ENCODE measurements around the gene MRPS17.
A peak's percentile ranks its signal among the peaks of the same experiment; 100 is the strongest.
"Not testable (repeated sequence)": the region's sequence is repeated elsewhere in the genome, so short reads cannot be mapped to it uniquely, and the experiment has no call there.

MRPS17 gene

DNA sequence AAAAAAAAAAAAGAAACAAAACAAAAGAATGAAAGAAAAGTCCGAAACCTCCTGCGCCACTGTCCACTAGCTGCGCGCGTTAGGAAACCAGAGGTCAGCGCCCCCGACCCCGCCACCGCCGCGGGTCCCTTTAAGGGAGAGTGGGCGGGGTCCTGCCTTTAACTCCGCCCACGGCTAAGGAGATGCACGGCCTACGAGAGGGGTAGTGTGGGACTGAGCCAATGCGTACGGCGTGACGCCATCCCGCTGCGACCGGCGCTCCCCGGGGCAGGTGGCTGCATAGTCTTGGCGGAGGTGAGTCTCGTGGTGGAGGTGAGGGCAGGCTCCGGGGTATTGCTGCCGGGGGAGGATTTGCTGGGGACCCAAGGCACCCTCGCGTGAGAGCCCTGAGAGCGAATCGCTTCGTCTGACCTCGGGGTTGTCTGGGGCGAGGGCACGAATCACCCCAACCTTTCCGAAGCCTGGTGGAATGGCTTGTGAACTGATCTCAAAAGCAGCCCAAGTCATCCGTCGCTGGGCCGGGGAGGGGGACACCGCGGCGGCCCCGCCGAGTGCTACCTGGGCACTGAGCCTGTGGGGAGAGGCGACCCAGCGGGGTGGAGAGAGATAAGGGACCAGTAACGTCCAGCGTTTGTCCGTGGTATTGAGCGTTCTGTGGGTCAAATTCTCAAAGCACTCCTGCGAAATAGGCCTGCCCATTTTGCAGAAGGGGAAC is at the start of gene MRPS17:
MRPS17 (plus strand) TSS at position 241 of the 715 bp plus-strand sequence. CDS start 1,319 bp downstream, outside the sequence.
- DNase-seq = peak; percentile 84

DNA sequence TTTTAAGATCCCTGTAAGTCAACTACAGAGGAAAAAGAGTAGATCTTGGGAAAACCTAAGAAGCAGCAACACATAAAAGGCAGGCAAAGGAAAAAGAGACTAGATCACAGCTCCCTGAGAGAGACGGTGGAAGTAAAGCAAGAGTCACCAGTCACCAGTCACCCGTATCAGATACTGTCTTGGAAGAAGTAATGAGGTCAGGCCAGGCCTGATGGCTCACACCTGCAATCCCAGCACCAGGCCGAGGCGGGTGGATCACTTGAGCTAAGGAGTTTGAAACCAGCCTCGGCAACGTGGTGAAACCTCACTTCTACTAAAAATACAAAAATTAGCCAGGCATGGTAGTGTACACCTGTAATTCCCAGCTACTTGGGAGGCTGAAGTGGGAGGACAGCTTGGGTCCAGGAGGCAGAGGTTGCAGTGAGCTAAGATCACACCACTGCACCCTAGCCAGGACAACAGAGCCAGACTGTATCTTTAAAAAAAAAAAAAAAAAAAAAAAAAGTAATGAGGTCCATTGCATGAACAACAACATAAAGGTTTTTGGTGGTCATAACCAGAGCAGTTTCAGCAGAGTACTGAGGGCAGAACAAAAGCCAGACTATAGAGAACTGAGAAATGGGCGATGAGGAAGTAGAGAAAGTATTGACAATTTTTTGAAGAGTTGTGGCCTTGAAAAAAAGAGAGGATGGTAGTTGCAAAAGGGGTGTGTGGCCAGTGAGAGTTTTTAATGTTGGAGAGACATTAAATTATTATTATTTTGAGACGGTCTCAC is 47.5 kb upstream of the MRPS17 start:
- DNase-seq = no peak

DNA sequence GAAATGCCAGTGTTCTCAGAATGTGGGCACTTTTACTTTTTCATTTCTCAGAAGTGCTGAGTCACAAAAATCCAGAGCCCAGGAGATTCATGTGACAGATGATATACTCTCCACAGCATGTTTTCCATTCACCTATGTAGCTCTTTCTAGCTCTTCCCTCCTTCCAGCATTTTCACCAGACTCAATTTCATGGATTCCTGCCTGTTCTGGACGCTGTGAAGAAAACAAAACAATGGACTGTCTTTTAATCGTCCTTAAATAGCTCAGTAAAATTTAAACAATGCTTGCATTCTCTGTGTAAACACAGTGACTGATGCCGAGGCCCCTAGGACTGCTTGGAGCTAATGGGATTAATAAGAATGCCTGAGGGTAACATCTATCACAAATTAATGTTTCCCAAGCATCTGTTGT is 38.9 kb upstream of the MRPS17 start:
- no peak for DNase-seq

DNA sequence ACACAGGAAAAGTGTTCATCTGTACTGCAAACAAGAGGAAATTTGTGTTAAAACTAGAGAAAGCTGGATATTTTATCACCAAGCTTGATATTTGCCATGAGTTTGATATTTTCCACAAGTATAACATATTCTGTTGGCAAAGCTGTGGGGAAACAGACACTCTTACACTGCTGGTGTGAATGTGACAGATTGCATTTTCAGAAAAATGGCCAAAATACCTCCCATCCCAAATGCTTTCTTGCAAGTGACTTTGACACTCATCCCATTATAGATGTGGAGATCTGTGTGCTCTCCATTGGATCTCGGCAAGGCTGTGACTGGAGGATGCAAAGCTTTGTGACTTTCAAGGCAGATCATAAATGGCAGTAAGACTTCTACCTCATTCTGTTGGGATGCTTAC is 33.9 kb upstream of the MRPS17 start:
- no peak for DNase-seq

DNA sequence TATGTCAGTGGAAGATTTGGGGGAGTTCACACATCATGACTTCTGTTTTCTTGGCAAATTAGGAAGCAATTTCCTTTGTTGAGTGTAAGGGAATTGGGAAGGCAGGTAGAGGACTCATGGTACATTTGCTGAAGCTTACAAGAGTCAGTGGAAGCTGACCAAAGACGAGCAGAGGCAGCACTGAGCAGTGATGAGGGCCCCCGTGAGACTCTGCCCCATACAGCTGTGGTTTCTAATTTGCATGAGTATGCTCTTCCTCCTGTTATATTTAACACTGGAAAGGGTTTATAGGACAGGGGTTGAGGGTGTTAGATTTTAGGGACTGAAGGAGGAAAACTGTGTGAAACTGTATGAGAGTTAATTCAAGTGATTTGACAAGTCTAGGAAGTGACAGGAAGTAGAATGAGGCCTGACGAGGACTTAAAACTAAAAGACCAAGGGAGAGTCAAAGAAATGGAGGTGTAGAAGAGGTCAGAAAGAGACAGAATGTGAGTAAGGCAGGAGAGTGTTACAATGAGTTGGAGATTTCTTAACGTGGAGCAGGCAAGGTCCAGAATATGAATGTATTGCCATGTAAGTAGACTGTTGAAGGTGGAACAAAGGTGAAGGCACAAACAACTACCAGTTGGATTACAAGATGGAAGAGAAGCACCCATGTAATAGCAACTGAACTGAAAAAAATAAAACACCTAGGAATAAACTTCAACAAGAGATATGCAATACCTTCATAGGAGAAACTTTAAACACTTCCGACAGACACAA is 23.5 kb upstream of the MRPS17 start:
- DNase-seq = no peak

DNA sequence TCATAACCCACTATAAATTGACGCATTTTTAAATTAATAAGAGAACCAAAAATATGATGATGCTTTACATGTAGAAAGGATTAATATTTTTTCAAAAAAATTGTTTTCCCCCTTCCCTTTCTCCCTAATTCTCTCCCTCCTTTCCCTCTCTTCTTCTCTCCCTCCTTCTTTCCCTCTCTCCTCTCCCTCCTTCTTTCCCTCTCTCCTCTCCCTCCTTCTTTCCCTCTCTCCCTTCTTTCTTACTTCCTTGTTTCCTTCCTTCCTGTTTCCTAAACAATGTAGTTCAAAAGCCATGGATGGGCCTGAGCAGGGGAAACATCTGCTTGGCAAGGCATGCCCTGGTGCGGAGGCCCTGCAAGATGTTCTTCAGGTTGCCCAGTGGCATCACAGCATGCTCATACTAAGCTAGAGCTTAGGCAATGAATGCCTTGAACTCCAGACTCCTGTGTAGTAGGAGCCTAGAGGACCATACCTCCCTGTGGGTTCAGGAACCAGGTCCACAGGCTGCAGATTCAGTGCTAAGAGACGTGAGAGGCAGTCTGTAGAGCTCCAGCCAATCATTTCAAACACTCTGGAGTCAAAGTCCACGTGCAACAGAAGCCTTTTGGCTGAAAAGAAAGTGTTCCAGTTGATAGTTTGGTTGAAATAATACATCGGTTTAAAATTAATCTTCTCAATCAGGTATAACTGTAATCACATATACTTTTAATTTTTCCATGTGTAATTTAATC is 20.1 kb upstream of the MRPS17 start:
- DNase-seq = no peak

DNA sequence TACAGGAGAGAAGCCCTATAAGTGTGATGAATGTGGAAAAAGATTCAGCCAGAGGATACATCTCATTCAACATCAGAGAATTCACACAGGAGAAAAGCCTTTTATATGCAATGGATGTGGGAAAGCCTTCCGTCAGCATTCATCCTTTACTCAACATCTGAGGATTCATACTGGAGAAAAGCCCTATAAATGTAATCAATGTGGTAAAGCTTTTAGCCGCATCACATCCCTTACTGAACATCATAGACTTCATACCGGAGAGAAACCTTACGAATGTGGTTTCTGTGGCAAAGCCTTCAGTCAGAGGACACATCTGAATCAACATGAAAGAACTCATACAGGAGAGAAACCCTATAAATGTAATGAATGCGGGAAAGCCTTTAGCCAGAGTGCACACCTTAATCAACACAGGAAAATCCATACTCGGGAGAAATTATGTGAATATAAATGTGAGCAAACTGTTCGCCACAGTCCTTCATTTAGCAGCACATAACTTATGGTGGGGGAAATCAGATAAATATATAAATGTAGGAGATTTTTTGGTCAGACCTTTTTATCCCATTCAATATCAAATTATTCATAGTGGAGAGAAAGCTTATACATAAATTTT is 12.1 kb upstream of the MRPS17 start:
- no peak for DNase-seq

DNA sequence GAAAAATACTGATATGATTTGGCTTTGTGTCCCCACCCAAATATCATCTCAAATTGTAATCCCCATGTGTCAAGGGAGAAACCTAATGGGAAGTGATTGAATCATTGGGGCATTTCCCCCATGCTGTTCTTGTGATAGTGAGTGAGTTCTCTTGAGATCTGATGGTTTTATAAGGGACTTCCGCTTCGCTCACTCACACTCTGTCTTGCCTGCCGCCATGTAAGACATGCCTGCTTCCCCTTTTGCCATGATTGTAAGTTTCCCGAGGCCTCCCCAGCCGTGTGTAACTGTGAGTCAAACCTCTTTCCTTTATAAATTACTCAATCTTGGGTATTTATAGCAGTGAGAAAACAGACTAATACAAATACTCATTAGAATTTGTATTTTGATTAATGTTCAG is 5.1 kb upstream of the MRPS17 start:
- DNase-seq = no peak

DNA sequence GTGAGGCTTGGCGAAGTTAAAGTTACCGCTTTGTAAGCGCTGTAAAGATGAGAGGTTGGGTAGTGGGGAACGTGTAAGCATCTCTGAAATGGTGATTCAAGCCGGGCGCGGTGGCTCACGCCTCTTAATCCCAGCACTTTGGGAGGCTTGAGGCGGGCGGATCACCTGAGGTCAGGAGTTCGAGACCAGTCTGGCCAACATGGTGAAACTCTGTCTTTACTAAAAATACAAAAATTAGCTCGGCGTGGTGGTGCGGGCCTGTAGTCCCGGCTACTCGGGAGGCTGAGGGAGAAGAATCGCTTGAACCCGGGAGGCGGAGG is 635 bp downstream of the MRPS17 start:
- not testable (repeated sequence) for DNase-seq

DNA sequence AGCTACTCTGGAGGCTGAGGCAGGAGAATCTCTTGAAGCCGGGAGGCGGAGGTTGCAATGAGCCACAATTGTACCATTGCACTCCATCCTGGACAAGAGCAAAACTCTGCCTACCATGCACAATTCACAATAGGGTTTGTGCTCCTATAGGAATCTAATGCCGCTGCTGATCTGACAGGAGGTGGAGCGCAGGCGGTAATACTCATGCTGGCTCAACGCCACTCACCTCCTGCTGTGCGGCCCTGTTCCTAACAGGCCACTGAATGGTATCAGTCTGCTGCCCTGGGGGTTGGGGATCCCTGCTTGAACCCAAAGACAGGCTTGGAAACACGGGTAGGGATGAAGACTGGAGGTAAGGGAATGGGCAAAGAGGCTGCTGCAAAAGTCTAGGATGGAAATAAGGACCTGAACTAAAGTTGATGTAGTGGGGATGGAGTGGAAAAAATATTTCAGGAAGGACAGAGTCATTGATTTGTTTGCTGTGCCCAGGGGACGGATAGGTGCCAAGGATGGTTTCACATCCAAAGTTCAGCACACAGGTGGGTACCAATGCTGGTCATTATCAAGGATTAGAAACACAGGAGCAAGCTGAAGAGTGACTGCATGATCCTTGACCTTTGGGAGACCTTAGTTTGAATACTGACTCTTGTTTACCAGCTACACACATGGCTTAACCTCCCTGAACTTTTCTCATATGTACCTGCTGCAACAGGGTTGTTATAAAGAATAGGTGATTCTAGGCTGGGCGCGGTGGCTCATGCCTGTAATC is 2.2 kb downstream of the MRPS17 start:
- no peak for DNase-seq

DNA sequence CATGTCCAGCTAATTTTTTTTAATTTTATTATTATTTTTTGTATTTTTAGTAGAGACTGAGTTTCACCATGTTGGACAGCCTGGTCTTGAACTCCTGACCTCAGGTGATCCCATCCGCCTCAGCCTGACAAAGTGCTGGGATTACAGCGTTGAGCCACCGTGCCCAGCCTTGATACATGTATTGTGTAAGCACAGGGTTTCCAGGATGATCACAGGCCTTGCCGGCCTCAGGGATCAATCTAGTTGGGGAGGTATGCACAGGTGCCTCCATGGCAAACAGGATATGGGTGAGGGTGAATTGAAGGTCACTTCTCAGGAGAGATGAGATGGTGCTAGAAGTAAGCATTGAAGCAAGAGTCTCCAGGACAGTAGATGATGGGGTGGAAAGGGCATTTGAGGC is 5.5 kb downstream of the MRPS17 start:
- no peak for DNase-seq

DNA sequence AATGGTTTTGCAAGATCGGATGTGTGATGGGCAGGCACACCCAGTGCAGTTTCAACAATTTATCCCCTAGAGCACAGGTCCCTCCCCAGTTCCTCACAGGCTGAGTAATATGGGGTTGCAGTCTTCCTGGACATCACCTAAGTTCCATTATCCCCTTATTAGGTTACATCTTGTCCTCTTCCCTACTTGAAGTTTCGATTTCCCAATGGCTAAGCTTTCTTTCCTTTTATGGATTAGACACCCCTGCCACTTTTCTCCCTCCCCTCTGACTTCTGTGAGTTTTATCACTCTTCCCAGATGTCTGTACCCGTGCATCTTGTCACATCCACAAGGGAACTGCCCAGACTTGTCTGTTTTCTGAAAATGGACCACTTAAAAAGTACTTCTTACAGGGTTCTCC is 10.3 kb downstream of the MRPS17 start:
- no peak for DNase-seq

DNA sequence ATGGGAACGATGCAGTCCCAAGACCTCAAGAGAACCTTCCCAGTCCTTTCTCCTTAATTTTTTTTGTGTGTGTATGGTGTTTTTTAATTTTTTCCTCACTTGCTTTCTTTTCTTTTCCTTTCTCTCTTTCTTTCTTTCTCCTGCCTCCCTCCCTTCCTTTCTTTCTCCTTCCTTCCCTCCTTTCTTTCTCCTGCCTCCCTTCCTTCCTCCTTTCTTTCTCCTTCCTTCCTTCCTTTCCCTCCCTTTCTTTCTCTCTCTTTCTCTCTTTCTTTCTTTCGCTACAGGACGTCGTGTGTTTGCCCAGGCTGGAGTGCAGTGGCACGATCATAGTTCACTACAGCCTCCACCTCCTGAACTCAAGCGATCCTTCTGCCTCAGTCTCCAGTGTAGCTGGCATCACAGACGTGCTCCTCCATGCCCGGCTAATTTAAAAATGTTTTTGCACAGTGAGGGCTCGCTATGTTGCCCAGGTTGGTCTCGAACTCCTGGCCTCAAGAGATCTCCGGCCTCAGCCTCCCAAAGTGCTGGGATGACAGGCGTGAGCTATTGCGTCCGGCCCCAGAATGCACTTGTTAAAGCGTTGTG is 12.0 kb downstream of the MRPS17 start:
- no peak for DNase-seq

DNA sequence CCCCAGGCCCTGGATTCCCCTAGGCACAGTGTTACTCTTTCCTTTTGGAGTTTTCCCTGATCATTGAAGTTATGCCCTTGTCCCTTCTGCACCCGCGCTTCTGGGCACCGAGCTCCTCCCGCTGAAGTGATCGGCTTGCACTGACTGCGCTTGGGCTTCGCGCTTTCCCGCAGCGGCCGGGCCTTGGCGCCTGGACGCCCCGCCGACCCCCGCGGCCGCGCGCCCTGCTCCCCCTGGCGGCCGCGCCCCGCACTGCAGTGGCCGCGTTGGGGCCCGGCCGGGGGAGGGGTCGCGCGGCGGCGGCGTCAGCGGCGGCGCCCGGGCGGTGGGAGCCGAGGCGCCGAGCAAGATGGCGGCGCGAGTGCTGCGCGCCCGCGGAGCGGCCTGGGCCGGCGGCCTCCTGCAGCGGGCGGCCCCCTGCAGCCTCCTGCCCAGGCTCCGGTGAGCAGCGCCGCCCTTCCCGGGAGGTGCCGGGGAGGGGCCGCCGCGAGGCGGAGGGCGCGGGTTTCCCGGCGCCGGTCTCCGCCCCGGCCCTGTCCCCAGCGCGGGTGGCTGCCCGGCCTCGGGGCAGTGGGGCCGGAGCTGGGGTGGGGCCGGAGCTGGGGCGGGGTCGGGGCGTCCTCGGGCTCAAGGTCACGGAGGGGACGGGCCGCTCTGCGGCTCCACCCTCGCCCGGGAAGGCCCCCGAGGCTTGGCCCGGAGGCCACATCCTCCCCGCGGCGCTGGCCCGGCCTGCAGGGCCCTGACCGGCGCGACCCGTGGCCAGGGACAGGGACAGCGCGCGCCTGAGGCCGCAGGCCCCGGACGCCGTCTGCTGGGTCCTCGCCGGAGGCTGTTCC is 12.8 kb downstream of the MRPS17 start, which contains the start of gene NIPSNAP2:
NIPSNAP2 (plus strand) TSS at position 325 of the 839 bp plus-strand sequence; CDS start at position 350, 25 bp downstream.
- peak; percentile 33 for DNase-seq

DNA sequence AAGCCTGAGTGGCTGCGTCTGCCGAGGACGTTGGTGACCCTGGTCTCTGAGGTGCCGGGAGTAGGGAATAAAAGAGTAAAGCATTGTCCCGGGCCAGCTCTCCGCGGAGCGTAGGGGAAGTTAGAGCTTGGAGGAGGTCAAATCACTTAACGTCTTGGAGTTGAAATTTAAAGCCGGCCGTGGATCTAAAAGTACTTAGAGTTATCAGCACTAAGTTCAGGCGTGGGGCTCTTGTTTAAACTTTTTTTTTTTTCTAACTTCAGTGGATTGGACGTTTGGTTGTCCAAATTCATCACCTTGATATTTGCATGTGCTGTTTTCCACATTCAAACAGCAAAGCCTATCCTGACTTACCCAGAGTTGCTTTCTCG is 13.4 kb downstream of the MRPS17 start:
- DNase-seq = peak; percentile 17

DNA sequence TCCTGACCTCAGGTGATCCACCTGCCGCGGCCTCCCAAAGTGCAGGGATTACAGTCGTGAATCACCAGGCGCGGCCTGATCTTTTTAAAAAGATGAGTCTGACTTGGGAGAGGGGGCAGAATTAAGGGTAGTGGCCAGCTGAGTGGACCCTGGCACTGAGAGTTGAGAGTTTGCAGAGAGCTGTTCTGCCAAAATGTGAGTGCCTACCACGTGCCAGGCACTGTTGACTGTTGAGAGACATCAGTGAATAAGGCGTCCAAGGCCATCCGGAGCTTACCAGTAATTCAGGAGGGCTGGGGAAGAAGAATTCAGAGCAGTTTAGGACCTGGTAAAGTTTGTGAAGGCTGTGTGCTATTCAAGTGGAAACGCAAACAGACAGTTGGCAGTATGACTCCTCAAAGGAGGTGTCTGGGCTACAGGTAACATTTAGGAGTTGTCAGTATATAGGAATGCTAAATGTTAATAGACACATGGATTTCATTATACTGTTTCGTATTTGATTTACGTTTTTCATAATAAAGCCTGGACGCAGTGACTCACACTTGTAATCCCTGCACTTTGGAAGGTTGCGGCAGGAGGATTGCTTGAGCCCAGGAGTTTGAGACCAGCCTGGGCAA is 14.2 kb downstream of the MRPS17 start:
- DNase-seq = no peak

DNA sequence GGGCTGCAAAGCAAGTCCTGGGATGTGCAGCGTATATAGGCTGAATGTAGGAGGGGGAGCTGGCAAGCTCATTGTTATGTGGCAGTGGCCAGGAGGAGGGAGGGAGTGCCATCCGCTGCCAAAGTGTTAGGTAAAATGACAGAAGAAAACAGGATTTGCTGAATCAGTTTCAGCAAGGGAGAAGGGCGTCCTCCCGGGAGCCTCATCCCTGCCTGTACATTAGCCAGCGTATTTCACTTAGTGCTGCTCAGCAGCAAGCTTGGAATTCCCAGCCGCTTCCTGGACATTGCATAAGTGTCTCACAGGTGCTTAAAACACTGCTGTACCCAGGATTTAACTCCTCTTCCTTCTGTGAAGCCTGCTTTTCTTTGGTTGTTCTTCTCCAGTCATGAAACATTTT is 15.2 kb downstream of the MRPS17 start:
- no peak for DNase-seq

DNA sequence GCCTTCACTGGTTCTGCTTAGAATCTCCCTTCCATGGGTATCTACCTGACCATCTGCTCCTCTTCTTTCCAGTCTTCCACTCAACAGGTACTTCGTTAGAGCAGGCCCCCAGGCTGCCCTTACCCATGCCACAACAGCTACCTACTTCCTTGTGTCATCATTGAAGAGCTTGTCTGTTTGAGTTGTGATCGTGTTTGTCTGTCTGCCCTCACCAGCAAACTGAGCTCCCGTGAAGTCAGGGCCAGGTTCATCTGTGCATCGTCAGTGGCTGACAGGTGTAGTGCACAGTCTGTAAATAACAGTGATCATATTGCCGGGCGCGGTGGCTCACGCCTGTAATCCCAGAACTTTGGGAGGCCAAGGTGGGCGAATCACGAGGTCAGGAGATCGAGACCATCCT is 17.7 kb downstream of the MRPS17 start:
- DNase-seq = no peak

DNA sequence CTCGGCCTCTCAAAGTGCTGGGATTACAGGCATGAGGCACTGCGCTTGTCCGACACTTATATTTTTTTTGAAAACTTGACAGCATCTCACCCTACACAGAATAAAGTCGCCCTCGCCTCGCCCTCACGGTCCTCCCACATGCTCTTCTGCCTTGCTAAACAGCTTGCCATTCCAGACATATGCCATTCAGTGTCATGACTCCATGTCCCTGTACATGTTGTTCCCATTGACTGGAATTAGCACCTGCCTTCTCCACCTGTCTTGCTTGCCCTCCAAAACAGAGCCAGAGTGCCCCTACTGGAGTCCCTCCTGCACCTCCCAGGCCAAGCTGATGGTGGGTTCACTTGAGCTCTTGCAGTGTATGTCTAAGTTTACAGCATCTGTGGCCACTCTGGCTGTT is 18.9 kb downstream of the MRPS17 start:
- no peak for DNase-seq

DNA sequence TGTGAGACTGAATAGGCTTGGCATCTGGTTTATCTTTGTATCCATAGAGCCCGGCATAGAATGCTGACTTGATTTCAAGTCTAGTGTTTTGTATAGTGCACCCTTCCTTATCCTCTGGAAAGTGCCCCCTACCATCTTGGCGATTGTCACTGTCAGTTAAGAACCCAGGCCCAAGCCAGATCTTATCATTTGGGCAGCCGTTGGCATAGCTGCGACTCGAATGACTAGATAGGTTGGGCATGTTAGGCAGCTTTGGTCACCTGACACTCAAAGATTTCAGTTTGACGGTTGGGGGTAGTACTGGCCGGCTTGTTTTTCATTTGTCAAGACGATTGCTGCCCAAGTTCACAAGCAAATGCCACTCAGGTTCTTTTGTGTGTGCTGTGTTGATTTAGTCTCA is 19.3 kb downstream of the MRPS17 start:
- DNase-seq = no peak
